ENCODE results near the gene RFPL4A.
A peak's percentile ranks its signal among the peaks of the same experiment; 100 is the strongest.

The RFPL4A gene

DNA sequence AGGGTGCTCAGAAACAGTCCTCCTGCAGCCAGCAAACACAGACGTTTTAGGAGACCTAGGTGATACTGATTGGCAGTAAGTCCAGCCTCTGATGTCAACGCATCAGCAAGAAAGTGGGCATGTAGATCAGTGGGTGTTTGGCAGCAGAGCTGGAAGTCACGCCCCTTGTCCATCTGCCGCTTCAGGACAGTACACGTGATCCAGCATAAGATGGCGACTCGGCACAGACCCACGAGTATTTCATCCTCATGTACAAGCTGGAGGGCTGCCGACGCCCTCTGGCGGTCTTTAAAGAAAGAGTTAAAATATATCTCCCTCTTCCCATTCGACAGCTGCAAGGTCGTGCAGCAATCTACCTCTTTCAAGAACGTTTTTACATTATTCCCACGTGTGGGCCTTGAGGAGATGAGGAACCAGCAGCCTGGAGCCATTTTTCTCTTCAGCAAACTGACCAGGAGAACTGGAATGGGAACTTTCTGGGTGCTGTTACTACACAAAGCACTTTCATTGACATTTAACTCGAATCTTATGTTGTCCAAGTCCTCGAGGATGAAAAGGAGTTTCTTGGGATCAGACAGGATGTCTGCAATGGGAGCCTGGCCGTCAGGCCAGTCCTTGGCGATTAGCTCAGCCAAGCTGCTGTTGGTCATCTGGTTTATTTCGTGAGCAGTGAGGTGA lies 50.6 kb downstream of the RFPL4A start:
- peak; percentile 61 for DNase-seq

DNA sequence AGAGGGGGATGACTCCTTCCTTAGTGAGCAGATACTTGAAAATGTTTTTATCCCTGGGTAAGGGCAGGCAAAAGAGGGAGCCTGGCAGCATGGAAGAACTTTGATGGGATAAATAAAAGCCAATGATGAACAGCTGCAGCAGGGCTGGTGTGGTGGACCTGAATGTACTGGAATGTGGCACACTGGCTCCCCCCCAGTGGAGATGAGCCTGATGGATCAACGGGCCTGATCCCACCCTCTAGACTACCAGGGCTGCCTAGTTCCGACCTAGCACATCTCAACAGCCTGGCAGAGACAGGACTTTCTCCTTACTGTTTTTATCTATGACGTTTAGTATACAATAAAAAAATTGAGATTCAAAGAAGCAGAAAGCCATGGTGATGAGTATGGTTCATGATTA lies 52.4 kb downstream of the RFPL4A start:
- no peak for DNase-seq

DNA sequence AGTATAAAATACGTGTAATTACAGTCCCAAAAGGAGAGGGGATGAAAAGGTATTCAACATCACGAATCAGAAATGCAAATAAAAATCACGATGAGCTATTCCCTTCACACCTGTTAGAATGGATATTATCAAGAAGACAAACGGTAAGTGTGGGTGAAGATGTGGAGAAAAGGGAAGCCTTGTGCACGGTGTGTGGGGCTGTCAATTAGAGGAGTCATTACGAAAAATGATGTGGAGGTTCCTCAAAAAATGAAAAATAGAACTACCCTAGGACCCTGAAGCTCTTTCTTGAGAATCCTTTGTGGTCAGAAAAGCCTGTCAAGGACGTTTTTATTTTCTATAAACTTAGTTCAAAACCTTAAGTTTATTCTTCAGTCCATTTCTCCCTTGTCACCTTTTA lies 53.6 kb downstream of the RFPL4A start:
- DNase-seq, result no peak
